Measurements from ENCODE around the gene SFXN3. TPM values are rescaled to one million over a fixed set of nuclear protein-coding genes. Genes with fewer than 3 reads are reported as not detected.

Gene SFXN3
- total and polyA plus RNA-seq, 2 of the 13 experiments (the other 11 are each of a cell fraction or from before 2014, with no cell fraction given), result 16.8 to 71.5 TPM

DNA sequence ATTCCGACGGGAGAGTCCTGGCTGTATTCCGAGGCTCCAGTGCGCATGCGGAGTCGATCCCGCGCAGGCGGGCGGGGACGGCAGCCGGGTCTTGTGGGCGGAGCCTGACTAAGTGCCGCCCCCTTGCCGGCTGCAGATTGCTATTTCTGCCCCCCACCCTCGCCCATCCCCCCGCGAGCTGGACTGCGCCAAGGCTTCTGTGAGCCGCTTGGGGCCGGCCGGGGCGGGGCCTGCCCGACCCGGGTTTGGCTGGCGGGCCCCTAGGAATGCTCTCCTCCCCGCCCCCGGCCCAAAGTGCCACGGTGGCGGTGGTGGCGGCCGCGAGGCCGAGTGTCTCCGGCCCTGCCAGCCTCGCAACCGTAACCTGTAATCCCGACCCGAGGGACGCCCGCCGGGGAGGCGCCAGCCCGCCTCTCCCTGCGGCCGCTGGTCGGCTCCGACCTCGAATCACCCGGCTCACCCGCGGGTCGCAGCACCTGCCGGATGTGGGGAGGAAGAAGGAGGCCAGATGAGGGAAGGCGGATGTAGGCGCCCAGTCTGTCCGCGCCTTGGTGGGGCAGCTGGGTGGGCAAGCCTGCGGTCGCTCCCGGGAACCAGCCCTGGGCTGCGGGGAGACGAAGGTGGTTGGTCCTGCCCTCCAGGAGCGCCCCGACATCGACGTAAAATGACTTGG lies 30.1 kb downstream of the SFXN3 start (continued):
- TF ChIP-seq, protein P1, sequence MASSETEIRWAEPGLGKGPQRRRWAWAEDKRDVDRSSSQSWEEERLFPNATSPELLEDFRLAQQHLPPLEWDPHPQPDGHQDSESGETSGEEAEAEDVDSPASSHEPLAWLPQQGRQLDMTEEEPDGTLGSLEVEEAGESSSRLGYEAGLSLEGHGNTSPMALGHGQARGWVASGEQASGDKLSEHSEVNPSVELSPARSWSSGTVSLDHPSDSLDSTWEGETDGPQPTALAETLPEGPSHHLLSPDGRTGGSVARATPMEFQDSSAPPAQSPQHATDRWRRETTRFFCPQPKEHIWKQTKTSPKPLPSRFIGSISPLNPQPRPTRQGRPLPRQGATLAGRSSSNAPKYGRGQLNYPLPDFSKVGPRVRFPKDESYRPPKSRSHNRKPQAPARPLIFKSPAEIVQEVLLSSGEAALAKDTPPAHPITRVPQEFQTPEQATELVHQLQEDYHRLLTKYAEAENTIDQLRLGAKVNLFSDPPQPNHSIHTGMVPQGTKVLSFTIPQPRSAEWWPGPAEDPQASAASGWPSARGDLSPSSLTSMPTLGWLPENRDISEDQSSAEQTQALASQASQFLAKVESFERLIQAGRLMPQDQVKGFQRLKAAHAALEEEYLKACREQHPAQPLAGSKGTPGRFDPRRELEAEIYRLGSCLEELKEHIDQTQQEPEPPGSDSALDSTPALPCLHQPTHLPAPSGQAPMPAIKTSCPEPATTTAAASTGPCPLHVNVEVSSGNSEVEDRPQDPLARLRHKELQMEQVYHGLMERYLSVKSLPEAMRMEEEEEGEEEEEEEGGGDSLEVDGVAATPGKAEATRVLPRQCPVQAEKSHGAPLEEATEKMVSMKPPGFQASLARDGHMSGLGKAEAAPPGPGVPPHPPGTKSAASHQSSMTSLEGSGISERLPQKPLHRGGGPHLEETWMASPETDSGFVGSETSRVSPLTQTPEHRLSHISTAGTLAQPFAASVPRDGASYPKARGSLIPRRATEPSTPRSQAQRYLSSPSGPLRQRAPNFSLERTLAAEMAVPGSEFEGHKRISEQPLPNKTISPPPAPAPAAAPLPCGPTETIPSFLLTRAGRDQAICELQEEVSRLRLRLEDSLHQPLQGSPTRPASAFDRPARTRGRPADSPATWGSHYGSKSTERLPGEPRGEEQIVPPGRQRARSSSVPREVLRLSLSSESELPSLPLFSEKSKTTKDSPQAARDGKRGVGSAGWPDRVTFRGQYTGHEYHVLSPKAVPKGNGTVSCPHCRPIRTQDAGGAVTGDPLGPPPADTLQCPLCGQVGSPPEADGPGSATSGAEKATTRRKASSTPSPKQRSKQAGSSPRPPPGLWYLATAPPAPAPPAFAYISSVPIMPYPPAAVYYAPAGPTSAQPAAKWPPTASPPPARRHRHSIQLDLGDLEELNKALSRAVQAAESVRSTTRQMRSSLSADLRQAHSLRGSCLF (CRISPR knock-in tag; IDR thresholded peaks at IDR 0.05; ENCODE audit: borderline replicate concordance), result no peak
- no peak for TF ChIP-seq ONECUT2 (CRISPR knock-in tag; IDR thresholded peaks at IDR 0.05)
- TF ChIP-seq, protein P2, sequence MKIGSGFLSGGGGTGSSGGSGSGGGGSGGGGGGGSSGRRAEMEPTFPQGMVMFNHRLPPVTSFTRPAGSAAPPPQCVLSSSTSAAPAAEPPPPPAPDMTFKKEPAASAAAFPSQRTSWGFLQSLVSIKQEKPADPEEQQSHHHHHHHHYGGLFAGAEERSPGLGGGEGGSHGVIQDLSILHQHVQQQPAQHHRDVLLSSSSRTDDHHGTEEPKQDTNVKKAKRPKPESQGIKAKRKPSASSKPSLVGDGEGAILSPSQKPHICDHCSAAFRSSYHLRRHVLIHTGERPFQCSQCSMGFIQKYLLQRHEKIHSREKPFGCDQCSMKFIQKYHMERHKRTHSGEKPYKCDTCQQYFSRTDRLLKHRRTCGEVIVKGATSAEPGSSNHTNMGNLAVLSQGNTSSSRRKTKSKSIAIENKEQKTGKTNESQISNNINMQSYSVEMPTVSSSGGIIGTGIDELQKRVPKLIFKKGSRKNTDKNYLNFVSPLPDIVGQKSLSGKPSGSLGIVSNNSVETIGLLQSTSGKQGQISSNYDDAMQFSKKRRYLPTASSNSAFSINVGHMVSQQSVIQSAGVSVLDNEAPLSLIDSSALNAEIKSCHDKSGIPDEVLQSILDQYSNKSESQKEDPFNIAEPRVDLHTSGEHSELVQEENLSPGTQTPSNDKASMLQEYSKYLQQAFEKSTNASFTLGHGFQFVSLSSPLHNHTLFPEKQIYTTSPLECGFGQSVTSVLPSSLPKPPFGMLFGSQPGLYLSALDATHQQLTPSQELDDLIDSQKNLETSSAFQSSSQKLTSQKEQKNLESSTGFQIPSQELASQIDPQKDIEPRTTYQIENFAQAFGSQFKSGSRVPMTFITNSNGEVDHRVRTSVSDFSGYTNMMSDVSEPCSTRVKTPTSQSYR (CRISPR knock-in tag; IDR thresholded peaks at IDR 0.05; ENCODE audit: borderline replicate concordance), result peak; percentile 95
- TF ChIP-seq CEBPB (IDR thresholded peaks at IDR 0.05; ENCODE audit: borderline replicate concordance, low read depth, low read length), result no peak
- peak; percentile 87 for TF ChIP-seq TEAD3 (CRISPR knock-in tag; optimal IDR thresholded peaks at IDR 0.05; ENCODE audit: borderline replicate concordance)
- no peak for TF ChIP-seq ZNF382 (CRISPR knock-in tag; IDR thresholded peaks at IDR 0.05; ENCODE audit: borderline replicate concordance)
- TF ChIP-seq, protein P3, sequence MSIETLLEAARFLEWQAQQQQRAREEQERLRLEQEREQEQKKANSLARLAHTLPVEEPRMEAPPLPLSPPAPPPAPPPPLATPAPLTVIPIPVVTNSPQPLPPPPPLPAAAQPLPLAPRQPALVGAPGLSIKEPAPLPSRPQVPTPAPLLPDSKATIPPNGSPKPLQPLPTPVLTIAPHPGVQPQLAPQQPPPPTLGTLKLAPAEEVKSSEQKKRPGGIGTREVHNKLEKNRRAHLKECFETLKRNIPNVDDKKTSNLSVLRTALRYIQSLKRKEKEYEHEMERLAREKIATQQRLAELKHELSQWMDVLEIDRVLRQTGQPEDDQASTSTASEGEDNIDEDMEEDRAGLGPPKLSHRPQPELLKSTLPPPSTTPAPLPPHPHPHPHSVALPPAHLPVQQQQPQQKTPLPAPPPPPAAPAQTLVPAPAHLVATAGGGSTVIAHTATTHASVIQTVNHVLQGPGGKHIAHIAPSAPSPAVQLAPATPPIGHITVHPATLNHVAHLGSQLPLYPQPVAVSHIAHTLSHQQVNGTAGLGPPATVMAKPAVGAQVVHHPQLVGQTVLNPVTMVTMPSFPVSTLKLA (IDR thresholded peaks at IDR 0.05), result no peak
- TF ChIP-seq ZBTB3 (CRISPR knock-in tag; IDR thresholded peaks at IDR 0.05; ENCODE audit: borderline replicate concordance, low read depth), result no peak
- TF ChIP-seq MEIS2 (CRISPR knock-in tag; IDR thresholded peaks at IDR 0.05), result peak; percentile 34
- peak; percentile 24; the same call in 1 of the 2 replicates for TF ChIP-seq HNF4G (IDR thresholded peaks at IDR 0.05; ENCODE audit: borderline replicate concordance, low read depth, low read length)
- 0 out of 2 replicates have a peak, but pooled peaks have one; percentile 21 for TF ChIP-seq HNF4G (CRISPR knock-in tag; IDR thresholded peaks at IDR 0.05; ENCODE audit: borderline replicate concordance, low read depth)
- no peak for TF ChIP-seq FLYWCH1 (CRISPR knock-in tag; IDR thresholded peaks at IDR 0.05)
- peak; percentile 88 for TF ChIP-seq TBX2 (CRISPR knock-in tag; IDR thresholded peaks at IDR 0.05; ENCODE audit: borderline replicate concordance)
- peak; percentile 84 for TF ChIP-seq REL (CRISPR knock-in tag; conservative IDR thresholded peaks at IDR 0.05)
- TF ChIP-seq ZFAT (CRISPR knock-in tag; conservative IDR thresholded peaks at IDR 0.05), result no peak
